Calu3 (cell line): ENCODE measurements around the gene ATP10B. TPM values are rescaled to one million over a fixed set of nuclear protein-coding genes. Genes with fewer than 3 reads are reported as not detected.
"Not testable (repeated sequence)": the region's sequence is repeated elsewhere in the genome, so short reads cannot be mapped to it uniquely, and the experiment has no call there.

Experiments used
- BruUV-seq: library from RNA; stranded (reverse); fragments of 400-500 nt; replicated peaks from 2 replicates; lab custom pipeline; 2021; lab: Mats Ljungman, UMichigan
- CTCF ChIA-PET: fragments of 300-600 bp; sonication (Branson Sonifier 250); formaldehyde crosslinking; loops from one replicate; lab custom pipeline; 2022; ENCODE audit warnings: antibody characterized with exemption; lab: Charles Lee
- DNase-seq: peaks from one replicate; pipeline ENCODE4 v3.0.0; 2022
- H3K27ac Mint-ChIP-seq: one replicate; pipeline ENCODE4 v1.8.0; 2022; ENCODE audit warnings: mixed read lengths; ENCODE audit not compliant: unreplicated experiment
- H3K27me3 Mint-ChIP-seq: one replicate; pipeline ENCODE4 v1.8.0; 2022; ENCODE audit warnings: mixed read lengths; ENCODE audit not compliant: unreplicated experiment
- H3K36me3 Mint-ChIP-seq: one replicate; pipeline ENCODE4 v1.8.0; 2022; ENCODE audit warnings: mild to moderate bottlenecking, moderate library complexity, mixed read lengths; ENCODE audit not compliant: insufficient read depth, unreplicated experiment
- H3K4me1 Mint-ChIP-seq: one replicate; pipeline ENCODE4 v1.8.0; 2022; ENCODE audit warnings: mild to moderate bottlenecking, low read depth, mixed read lengths; ENCODE audit not compliant: unreplicated experiment
- H3K4me3 Mint-ChIP-seq: one replicate; pipeline ENCODE4 v1.8.0; 2022; ENCODE audit warnings: mild to moderate bottlenecking, low read depth, moderate library complexity, mixed read lengths; ENCODE audit not compliant: unreplicated experiment
- H3K9me3 Mint-ChIP-seq: one replicate; pipeline ENCODE4 v1.8.0; 2022; ENCODE audit warnings: low read depth, mixed read lengths; ENCODE audit not compliant: unreplicated experiment
- CTCF ChIP-seq: fragments of 200-600 bp; IDR thresholded peaks from one replicate; pipeline ENCODE4 v1.8.0; 2022; ENCODE audit warnings: antibody characterized with exemption; ENCODE audit not compliant: unreplicated experiment
- intact Hi-C: fragments of 100-400 bp; cut with micrococcal nuclease; formaldehyde crosslinking; loops from one replicate; pipeline ENCODE4 v1.10.0; 2022; ENCODE audit not compliant: unreplicated experiment
- total RNA-seq: library from RNA; stranded (reverse); gene quantifications from 2 replicates; pipeline ENCODE4 v1.2.3, GENCODE V29; 2022

The ATP10B gene
- total RNA-seq, 1 experiment from 2014 or later: 1.4 TPM

- H3K27ac Mint-ChIP-seq: peak overlapping the region; percentile 61
- H3K27me3 Mint-ChIP-seq: no peaks in the 10 kb centered on the region
- peaks cover 2% of the 10 kb centered on the region for H3K9me3 Mint-ChIP-seq
- DNase-seq: peak; percentile 40
- CTCF ChIA-PET: interaction anchor here (1.1 kb wide), 1 partner anchor 893 kb away, joined by 3 read pairs; no protein-coding TSS in a partner anchor
- BruUV-seq: no TSS peak
- H3K4me3 Mint-ChIP-seq: no peak overlapping the region
- peaks cover 21% of the 10 kb centered on the region for H3K4me1 Mint-ChIP-seq
- H3K36me3 Mint-ChIP-seq: no peaks in the 10 kb centered on the region
- TF ChIP-seq CTCF: no peak
- intact Hi-C loops: loop anchor here (5.0 kb wide), 1 partner anchor 40 kb away; no protein-coding TSS in a partner anchor
These were observed 35.8 kb upstream of the ATP10B start for GRCh38 chr5:160887780-160888179.

- CTCF ChIA-PET, H3K27ac Mint-ChIP-seq, intact Hi-C loops, H3K4me1 Mint-ChIP-seq, H3K36me3 Mint-ChIP-seq, H3K27me3 Mint-ChIP-seq, BruUV-seq, H3K9me3 Mint-ChIP-seq, DNase-seq: not testable (repeated sequence)
- H3K4me3 Mint-ChIP-seq: peak overlapping the region; percentile 69
These were observed 21.7 kb upstream of the ATP10B start for GRCh38 chr5:160873560-160874200.

DNA sequence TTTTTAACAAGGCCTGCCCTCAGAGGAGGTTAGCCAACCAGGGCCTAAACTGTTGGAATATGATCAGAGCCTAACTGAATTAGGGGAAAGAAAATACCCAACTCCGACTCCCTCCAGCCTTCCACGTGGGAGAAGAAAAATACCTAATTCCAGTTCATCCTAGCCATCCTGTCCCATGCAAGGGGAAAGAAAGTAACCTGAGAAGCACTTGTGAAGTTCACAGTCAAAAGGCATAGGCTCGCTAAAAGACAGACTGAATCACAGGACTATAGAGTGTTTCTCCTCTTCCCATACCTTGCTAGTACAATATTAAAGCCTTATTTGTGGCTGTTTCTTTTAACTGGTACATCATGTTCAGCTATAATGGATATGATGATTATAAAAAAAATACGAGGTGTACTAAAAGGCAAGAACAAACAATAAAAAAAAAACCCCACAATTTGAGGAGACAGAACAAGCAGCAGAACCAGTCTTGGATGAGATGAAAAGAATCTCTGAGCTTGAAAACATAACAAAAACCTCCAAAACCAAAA lies 18.0 kb upstream of the ATP10B start:
- Mint-ChIP-seq H3K27me3 (no peaks in the 10 kb centered on the region), H3K27ac (no peak overlapping the region), H3K4me1 (no peaks in the 10 kb centered on the region), H3K36me3 (peaks cover 5% of the 10 kb centered on the region), H3K9me3 (no peaks in the 10 kb centered on the region), H3K4me3 (no peak overlapping the region)
- intact Hi-C loops: no loop called here
- CTCF ChIA-PET: no interaction called here
- no peak for TF ChIP-seq CTCF
- DNase-seq: no peak
- no TSS peak for BruUV-seq

DNA sequence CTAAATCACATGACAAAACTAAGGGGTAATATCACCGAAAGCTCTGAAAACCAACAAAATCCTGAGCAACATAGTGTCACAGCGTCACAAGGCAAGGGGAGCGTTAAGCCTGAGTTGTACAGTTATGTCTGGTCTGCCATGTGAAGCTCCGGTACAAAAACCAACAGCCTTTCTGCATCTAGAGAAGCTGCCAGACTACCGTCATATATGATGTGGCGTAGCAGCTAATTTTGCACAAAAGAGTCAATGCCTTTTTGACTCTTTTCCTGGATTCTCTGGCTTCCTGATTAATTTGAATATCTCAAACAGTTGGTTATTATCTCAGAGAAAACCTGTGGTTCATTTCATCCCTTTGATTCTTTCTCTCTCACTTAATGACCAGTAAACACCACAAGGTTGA lies 16.0 kb upstream of the ATP10B start:
- no peak overlapping the region for H3K4me3 Mint-ChIP-seq
- no peaks in the 10 kb centered on the region for H3K4me1 Mint-ChIP-seq
- peaks cover 5% of the 10 kb centered on the region for H3K9me3 Mint-ChIP-seq
- no peaks in the 10 kb centered on the region for H3K36me3 Mint-ChIP-seq
- intact Hi-C loops: no loop called here
- CTCF ChIA-PET: interaction anchor here (0.7 kb wide), 1 partner anchor 17 kb away, joined by 4 read pairs; no protein-coding TSS in a partner anchor
- TF ChIP-seq CTCF: no peak
- no TSS peak for BruUV-seq
- H3K27me3 Mint-ChIP-seq: no peaks in the 10 kb centered on the region
- no peak for DNase-seq
- no peak overlapping the region for H3K27ac Mint-ChIP-seq

GRCh38 chr5:160851451-160851850 lies 560 bp downstream of the ATP10B start:
- no TSS peak for BruUV-seq
- intact Hi-C loops: no loop called here
- Mint-ChIP-seq H3K4me1 (no peaks in the 10 kb centered on the region), H3K27ac (no peak overlapping the region), H3K36me3 (no peaks in the 10 kb centered on the region), H3K27me3 (no peaks in the 10 kb centered on the region), H3K4me3 (no peak overlapping the region), H3K9me3 (peaks cover 2% of the 10 kb centered on the region)
- no peak for DNase-seq
- no peak for TF ChIP-seq CTCF
- CTCF ChIA-PET: interaction anchor here (0.6 kb wide), 1 partner anchor 17 kb away, joined by 4 read pairs; no protein-coding TSS in a partner anchor
